Measurements from ENCODE around the gene VSX1.

VSX1 gene

GRCh38 chr20:25076201-25076600, 5.7 kb downstream of the VSX1 start:
- no peak for DNase-seq (ENCODE audit: extremely low read depth, low read depth)
- H3K4me3 ChIP-seq (replicated peaks; ENCODE audit: low read depth, low read length): no peak overlapping the region
- TF ChIP-seq CTCF (IDR thresholded peaks at IDR 0.05; ENCODE audit: low read depth, low read length, missing control alignments): no peak

GRCh38 chr20:25073544-25073943, 8.4 kb downstream of the VSX1 start:
- H3K4me3 ChIP-seq (replicated peaks; ENCODE audit: low read depth, low read length): no peak overlapping the region
- TF ChIP-seq CTCF (IDR thresholded peaks at IDR 0.05; ENCODE audit: low read depth, low read length, missing control alignments): no peak
- DNase-seq (ENCODE audit: extremely low read depth, low read depth): no peak

GRCh38 chr20:25072226-25072811, 9.6 kb downstream of the VSX1 start:
- no peak for DNase-seq (ENCODE audit: extremely low read depth, low read depth)
- H3K4me3 ChIP-seq (replicated peaks; ENCODE audit: low read depth, low read length): no peak overlapping the region
- no peak for TF ChIP-seq CTCF (IDR thresholded peaks at IDR 0.05; ENCODE audit: low read depth, low read length, missing control alignments)

GRCh38 chr20:25071734-25072133, 10.2 kb downstream of the VSX1 start:
- TF ChIP-seq CTCF (IDR thresholded peaks at IDR 0.05; ENCODE audit: low read depth, low read length, missing control alignments): no peak
- no peak for DNase-seq (ENCODE audit: extremely low read depth, low read depth)
- H3K4me3 ChIP-seq (replicated peaks; ENCODE audit: low read depth, low read length): no peak overlapping the region

- no peak for TF ChIP-seq CTCF (IDR thresholded peaks at IDR 0.05; ENCODE audit: low read depth, low read length, missing control alignments)
- DNase-seq (ENCODE audit: extremely low read depth, low read depth): no peak
- H3K4me3 ChIP-seq (replicated peaks; ENCODE audit: low read depth, low read length): no peak overlapping the region
Measured at GRCh38 chr20:25070821-25071473, 11.0 kb downstream of the VSX1 start.

- H3K4me3 ChIP-seq (replicated peaks; ENCODE audit: low read depth, low read length): no peak overlapping the region
- no peak for TF ChIP-seq CTCF (IDR thresholded peaks at IDR 0.05; ENCODE audit: low read depth, low read length, missing control alignments)
- no peak for DNase-seq (ENCODE audit: extremely low read depth, low read depth)
Measured at GRCh38 chr20:25067102-25067987, 14.6 kb downstream of the VSX1 start.
